Panc1 (cell line): ENCODE results near the gene PSMA7. TPM values are rescaled to one million over a fixed set of nuclear protein-coding genes. Genes with fewer than 3 reads are reported as not detected.

Source experiments
- ATAC-seq: fragments of 200-7000 bp; cut with Tn5 transposase; 2 replicates; pipeline ENCODE4 v1.9.1; 2020; ENCODE audit warnings: mild to moderate bottlenecking, moderate library complexity
- BruUV-seq: library from RNA; stranded (reverse); fragments of 400-500 nt; replicated peaks from 2 replicates; lab custom pipeline; 2021; lab: Mats Ljungman, UMichigan
- CTCF ChIA-PET: fragments of 300-600 bp; sonication (Branson Sonifier 250); formaldehyde crosslinking; loops from one replicate; lab custom pipeline; 2022; ENCODE audit warnings: antibody characterized with exemption; lab: Charles Lee
- POLR2A ChIA-PET: fragments of 300-600 bp; sonication (Branson Sonifier 250); formaldehyde crosslinking; loops from one replicate; lab custom pipeline; 2022; ENCODE audit warnings: antibody characterized with exemption; lab: Charles Lee
- DNase-seq: peaks from one replicate; pipeline ENCODE4 v3.0.0-alpha.2; 2010; ENCODE audit warnings: low read depth, low spot score
- H3K27ac ChIP-seq: 2 replicates; pipeline ENCODE4 v1.5.1; 2011; ENCODE audit warnings: mild to moderate bottlenecking, low read length, inconsistent platforms
- H3K27me3 ChIP-seq: fragments of 200-500 bp; sonication (Bioruptor generic); 2 replicates; pipeline ENCODE4 v1.6.0; 2014; ENCODE audit warnings: low read length, inconsistent platforms; ENCODE audit not compliant: control insufficient read depth, insufficient read depth
- H3K36me3 ChIP-seq: fragments of 200-500 bp; sonication (Bioruptor generic); 2 replicates; pipeline ENCODE4 v1.5.1; 2014; ENCODE audit warnings: inconsistent platforms, mild to moderate bottlenecking, low read length, moderate library complexity; ENCODE audit not compliant: control insufficient read depth, insufficient read depth
- H3K4me1 ChIP-seq: 2 replicates; pipeline ENCODE4 v1.5.1; 2011; ENCODE audit warnings: inconsistent platforms, mild to moderate bottlenecking, low read length, moderate library complexity; ENCODE audit not compliant: control insufficient read depth, insufficient read depth
- H3K4me3 ChIP-seq, 2 experiments: 2 replicates each; pipeline ENCODE4 v1.5.1; 2011 to 2012; ENCODE audit warnings: low read depth in 2 of 2, low read length in 2 of 2, mild to moderate bottlenecking in 2 of 2, inconsistent platforms in 1 of 2, moderate library complexity in 1 of 2
- H3K9me3 ChIP-seq: fragments of 200-500 bp; sonication (Bioruptor generic); 2 replicates; pipeline ENCODE4 v1.5.1; 2014; ENCODE audit warnings: low read depth, mild to moderate bottlenecking, inconsistent platforms, low read length, moderate library complexity; ENCODE audit not compliant: control insufficient read depth, insufficient read depth
- POLR2AphosphoS5 ChIP-seq: IDR thresholded peaks from 2 replicates; pipeline ENCODE4 v1.6.1; 2012; ENCODE audit warnings: mild to moderate bottlenecking, low read depth, low read length, moderate library complexity
- SIN3A ChIP-seq: IDR thresholded peaks from 2 replicates; pipeline ENCODE4 v1.6.1; 2012; ENCODE audit warnings: low read depth, mild to moderate bottlenecking, low read length, moderate library complexity, borderline replicate concordance; ENCODE audit not compliant: insufficient read depth
- TCF7L2 ChIP-seq: IDR thresholded peaks from 2 replicates; pipeline ENCODE4 v1.6.1; 2011; ENCODE audit warnings: mild to moderate bottlenecking, low read depth, low read length, inconsistent platforms
- in situ Hi-C: cut with HindIII; loops from 2 replicates; pipeline ENCODE4 v1.10.0; 2016; ENCODE audit warnings: low sequenced_read_pairs, low pct_unique_long_range_greater_than_20kb
- intact Hi-C: fragments of 100-400 bp; cut with micrococcal nuclease; formaldehyde crosslinking; loops from one replicate; pipeline ENCODE4 v1.10.0; 2022; ENCODE audit not compliant: unreplicated experiment
- total RNA-seq: library from RNA; stranded (reverse); gene quantifications from one replicate; pipeline ENCODE4 v1.2.1, GENCODE V29; 2021; ENCODE audit not compliant: unreplicated experiment
- TF ChIP-seq, protein P1 (sequence below), 2 experiments: IDR thresholded peaks; 2 replicates each; pipeline ENCODE4 v1.6.1; 2011 to 2012; ENCODE audit warnings: low read depth in 2 of 2, control low read depth in 1 of 2, low read length in 1 of 2, mild to moderate bottlenecking in 1 of 2, moderate library complexity in 1 of 2; ENCODE audit not compliant: insufficient read depth in 1 of 2
- TF ChIP-seq, protein P2 (sequence below): fragments of 450-650 bp; IDR thresholded peaks from 2 replicates; pipeline ENCODE4 v1.5.1; 2017; ENCODE audit warnings: mild to moderate bottlenecking

The PSMA7 gene
- total RNA-seq, 1 experiment from 2014 or later: 402 TPM

DNA sequence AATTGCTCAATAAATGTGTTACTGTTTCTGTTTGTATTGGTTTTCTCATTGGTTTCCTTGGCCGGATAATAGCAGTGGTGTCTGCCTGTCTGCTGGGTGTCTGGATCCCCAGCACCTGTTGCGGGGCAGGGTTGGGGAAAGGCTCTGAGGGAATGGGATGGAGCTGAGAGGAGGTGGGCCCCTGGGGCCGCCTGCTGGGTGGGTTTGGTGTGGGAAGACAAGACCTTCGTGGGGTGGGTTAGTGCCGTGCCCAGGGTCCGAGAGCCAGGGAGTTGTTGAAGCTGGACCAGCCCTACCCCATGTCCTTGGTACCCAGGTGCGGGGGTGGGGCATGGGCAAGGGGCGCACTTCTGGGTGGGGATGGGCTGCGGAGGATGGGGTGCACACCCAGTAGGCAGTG lies 4.3 kb upstream of the PSMA7 start:
- H3K36me3 ChIP-seq: no peaks in the 10 kb centered on the region; the same call in 1 of the 2 replicates
- no peak overlapping the region for H3K27ac ChIP-seq
- intact Hi-C loops: no loop called here
- DNase-seq (no peak), ATAC-seq (no peak)
- in situ Hi-C loops: no loop called here
- ChIA-PET POLR2A (no interaction called here), CTCF (no interaction called here)
- peaks cover 18% of the 10 kb centered on the region for H3K4me1 ChIP-seq
- H3K4me3 ChIP-seq: no peak overlapping the region
- H3K9me3 ChIP-seq: no peaks in the 10 kb centered on the region
- H3K27me3 ChIP-seq: no peaks in the 10 kb centered on the region
- BruUV-seq: no TSS peak
- TF ChIP-seq, protein P1, sequence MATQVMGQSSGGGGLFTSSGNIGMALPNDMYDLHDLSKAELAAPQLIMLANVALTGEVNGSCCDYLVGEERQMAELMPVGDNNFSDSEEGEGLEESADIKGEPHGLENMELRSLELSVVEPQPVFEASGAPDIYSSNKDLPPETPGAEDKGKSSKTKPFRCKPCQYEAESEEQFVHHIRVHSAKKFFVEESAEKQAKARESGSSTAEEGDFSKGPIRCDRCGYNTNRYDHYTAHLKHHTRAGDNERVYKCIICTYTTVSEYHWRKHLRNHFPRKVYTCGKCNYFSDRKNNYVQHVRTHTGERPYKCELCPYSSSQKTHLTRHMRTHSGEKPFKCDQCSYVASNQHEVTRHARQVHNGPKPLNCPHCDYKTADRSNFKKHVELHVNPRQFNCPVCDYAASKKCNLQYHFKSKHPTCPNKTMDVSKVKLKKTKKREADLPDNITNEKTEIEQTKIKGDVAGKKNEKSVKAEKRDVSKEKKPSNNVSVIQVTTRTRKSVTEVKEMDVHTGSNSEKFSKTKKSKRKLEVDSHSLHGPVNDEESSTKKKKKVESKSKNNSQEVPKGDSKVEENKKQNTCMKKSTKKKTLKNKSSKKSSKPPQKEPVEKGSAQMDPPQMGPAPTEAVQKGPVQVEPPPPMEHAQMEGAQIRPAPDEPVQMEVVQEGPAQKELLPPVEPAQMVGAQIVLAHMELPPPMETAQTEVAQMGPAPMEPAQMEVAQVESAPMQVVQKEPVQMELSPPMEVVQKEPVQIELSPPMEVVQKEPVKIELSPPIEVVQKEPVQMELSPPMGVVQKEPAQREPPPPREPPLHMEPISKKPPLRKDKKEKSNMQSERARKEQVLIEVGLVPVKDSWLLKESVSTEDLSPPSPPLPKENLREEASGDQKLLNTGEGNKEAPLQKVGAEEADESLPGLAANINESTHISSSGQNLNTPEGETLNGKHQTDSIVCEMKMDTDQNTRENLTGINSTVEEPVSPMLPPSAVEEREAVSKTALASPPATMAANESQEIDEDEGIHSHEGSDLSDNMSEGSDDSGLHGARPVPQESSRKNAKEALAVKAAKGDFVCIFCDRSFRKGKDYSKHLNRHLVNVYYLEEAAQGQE (IDR thresholded peaks at IDR 0.05; ENCODE audit: insufficient read depth in 1 of 2, low read depth in 2 of 2, low read length in 1 of 2): no peak
- TF ChIP-seq, protein P2, sequence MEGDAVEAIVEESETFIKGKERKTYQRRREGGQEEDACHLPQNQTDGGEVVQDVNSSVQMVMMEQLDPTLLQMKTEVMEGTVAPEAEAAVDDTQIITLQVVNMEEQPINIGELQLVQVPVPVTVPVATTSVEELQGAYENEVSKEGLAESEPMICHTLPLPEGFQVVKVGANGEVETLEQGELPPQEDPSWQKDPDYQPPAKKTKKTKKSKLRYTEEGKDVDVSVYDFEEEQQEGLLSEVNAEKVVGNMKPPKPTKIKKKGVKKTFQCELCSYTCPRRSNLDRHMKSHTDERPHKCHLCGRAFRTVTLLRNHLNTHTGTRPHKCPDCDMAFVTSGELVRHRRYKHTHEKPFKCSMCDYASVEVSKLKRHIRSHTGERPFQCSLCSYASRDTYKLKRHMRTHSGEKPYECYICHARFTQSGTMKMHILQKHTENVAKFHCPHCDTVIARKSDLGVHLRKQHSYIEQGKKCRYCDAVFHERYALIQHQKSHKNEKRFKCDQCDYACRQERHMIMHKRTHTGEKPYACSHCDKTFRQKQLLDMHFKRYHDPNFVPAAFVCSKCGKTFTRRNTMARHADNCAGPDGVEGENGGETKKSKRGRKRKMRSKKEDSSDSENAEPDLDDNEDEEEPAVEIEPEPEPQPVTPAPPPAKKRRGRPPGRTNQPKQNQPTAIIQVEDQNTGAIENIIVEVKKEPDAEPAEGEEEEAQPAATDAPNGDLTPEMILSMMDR: no peak
- TF ChIP-seq TCF7L2 (no peak), POLR2AphosphoS5 (no peak), SIN3A (no peak)

DNA sequence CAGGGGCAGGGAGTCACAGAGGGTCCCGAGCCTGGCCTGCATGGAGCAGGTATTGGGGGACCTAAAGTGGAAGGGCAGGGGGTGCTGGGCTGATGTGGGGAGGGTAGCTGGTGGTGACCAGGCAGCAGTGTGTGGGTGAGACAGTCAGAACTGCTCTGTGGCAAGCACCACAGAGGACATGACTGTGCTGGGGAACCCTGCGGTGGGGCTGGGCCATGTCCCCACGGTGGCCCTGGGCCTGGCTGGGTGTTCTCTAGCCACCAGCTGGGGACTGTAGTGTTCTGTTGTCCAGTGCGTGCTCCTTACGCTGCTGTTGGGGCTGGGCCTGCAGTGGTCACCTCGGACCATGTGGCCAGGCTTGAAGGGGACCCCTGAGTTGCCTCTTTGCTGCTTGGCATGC lies 3.9 kb upstream of the PSMA7 start:
- in situ Hi-C loops: no loop called here
- CTCF ChIA-PET: no interaction called here

More for the DNA sequence above, 3.9 kb upstream of the PSMA7 start:
- no peaks in the 10 kb centered on the region for H3K9me3 ChIP-seq
- TF ChIP-seq, protein P1 (IDR thresholded peaks at IDR 0.05; ENCODE audit: insufficient read depth in 1 of 2, low read depth in 2 of 2, low read length in 1 of 2): no peak
- TF ChIP-seq TCF7L2 (no peak), POLR2AphosphoS5 (no peak), SIN3A (no peak)
- TF ChIP-seq, protein P2: no peak
- no peak for DNase-seq
- peaks cover 18% of the 10 kb centered on the region for H3K4me1 ChIP-seq
- no peaks in the 10 kb centered on the region for H3K27me3 ChIP-seq
- POLR2A ChIA-PET: no interaction called here
- H3K4me3 ChIP-seq: no peak overlapping the region
- no peak overlapping the region for H3K27ac ChIP-seq
- no peak for ATAC-seq
- BruUV-seq: no TSS peak
- intact Hi-C loops: no loop called here
- H3K36me3 ChIP-seq: no peaks in the 10 kb centered on the region; the same call in 1 of the 2 replicates
